Astrocyte of the spinal cord (primary cell): ENCODE data around the gene DNAJC7.

Experiments
- DNase-seq: peaks from one replicate; pipeline ENCODE4 v3.0.0; 2011; ENCODE audit warnings: low read depth, low spot score
- H3K4me3 ChIP-seq: 2 replicates; pipeline ENCODE4 v1.5.1; 2011; ENCODE audit warnings: low read depth, mild to moderate bottlenecking, low read length, moderate library complexity
- CTCF ChIP-seq: IDR thresholded peaks from 2 replicates; pipeline ENCODE4 v1.5.1; 2012; ENCODE audit warnings: low read depth, mild to moderate bottlenecking, low read length, inconsistent platforms
- in situ Hi-C: cut with HindIII; loops from 2 replicates; pipeline ENCODE4 v1.10.0; 2017; ENCODE audit warnings: low sequenced_read_pairs

DNAJC7 gene

GRCh38 chr17:41989702-41990419 is 27.4 kb downstream of the DNAJC7 start:
- no peak overlapping the region for H3K4me3 ChIP-seq
- in situ Hi-C loops = no loop called here
- TF ChIP-seq CTCF = no peak
- no peak for DNase-seq

GRCh38 chr17:41988418-41988817 is 28.8 kb downstream of the DNAJC7 start:
- H3K4me3 ChIP-seq = no peak overlapping the region
- TF ChIP-seq CTCF = no peak
- in situ Hi-C loops = no loop called here
- DNase-seq = no peak

DNA sequence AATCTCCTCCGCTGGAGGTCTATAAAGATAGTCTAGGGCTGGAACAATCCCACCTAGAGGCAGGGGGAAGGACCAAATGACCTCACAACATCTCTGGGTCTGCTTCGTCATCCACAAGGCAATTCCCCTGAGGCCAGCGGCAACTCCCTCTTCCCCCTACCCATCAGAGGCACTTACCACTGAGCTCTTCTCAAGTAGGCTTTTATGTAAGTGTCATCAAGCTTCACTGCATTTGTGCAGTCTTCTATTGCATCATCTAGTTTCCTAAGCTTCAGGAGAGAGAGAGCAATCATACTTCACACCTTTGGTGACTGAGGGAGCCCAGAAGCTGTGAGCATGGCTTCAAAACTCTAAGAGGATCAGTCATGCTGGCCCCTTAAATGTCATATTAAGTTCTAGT is 29.6 kb downstream of the DNAJC7 start:
- no peak for DNase-seq
- TF ChIP-seq CTCF = no peak
- in situ Hi-C loops = no loop called here
- no peak overlapping the region for H3K4me3 ChIP-seq

DNA sequence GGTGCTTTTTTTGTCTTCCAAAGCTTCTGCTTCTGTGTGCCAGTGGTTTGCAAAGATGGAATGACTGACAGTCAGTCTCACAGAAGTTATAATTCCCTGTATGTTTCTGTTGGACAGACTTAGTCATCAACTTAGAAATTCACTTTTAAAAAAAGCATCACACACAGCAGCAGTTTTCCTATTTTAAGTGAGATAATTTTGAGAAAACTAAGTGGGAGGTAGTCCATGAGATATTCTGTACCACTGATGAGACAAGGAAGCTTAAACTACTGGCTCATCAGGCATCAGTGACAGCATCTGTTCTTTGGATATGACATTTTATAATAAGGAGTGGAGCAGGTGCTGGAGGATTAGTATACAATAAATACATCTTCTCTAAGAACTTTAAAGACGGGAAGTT is 30.6 kb downstream of the DNAJC7 start:
- H3K4me3 ChIP-seq = no peak overlapping the region
- TF ChIP-seq CTCF = no peak
- no peak for DNase-seq
- in situ Hi-C loops = no loop called here

- H3K4me3 ChIP-seq = no peak overlapping the region
- no peak for TF ChIP-seq CTCF
- in situ Hi-C loops = no loop called here
- no peak for DNase-seq
These were observed 31.3 kb downstream of the DNAJC7 start for GRCh38 chr17:41985919-41986318.

GRCh38 chr17:41984454-41984853 is 32.8 kb downstream of the DNAJC7 start:
- H3K4me3 ChIP-seq = no peak overlapping the region
- in situ Hi-C loops = no loop called here
- no peak for TF ChIP-seq CTCF

More at GRCh38 chr17:41984454-41984853, 32.8 kb downstream of the DNAJC7 start:
- no peak for DNase-seq
